GM12874 (cell line): ENCODE data around the gene ST6GAL2.

Source experiments
- TF ChIP-seq, protein P1 (sequence below): IDR thresholded peaks from 2 replicates; pipeline ENCODE4 v1.5.1; 2011; ENCODE audit warnings: low read depth, mild to moderate bottlenecking, control low read depth, low read length, moderate library complexity; ENCODE audit not compliant: insufficient read depth

Gene ST6GAL2

DNA sequence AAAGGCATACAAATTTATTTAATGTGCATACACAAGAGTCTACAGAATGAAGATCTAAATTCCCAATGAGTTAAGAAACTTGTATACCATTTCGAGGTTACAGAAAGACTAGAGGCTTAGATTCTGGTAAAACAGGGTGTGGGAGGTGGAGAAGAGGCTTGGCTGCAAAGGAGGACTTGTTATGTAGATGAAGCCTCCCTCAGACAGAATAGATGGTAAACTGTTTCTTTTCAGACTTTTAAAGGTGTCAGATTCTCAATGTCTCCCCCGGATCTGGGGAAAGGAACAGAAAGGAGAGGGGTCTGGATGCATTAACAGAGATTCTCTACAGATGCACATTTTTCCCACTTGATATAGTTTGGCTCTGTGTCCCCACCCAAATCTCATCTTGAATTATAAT is 126.0 kb downstream of the ST6GAL2 start:
- TF ChIP-seq, protein P1, sequence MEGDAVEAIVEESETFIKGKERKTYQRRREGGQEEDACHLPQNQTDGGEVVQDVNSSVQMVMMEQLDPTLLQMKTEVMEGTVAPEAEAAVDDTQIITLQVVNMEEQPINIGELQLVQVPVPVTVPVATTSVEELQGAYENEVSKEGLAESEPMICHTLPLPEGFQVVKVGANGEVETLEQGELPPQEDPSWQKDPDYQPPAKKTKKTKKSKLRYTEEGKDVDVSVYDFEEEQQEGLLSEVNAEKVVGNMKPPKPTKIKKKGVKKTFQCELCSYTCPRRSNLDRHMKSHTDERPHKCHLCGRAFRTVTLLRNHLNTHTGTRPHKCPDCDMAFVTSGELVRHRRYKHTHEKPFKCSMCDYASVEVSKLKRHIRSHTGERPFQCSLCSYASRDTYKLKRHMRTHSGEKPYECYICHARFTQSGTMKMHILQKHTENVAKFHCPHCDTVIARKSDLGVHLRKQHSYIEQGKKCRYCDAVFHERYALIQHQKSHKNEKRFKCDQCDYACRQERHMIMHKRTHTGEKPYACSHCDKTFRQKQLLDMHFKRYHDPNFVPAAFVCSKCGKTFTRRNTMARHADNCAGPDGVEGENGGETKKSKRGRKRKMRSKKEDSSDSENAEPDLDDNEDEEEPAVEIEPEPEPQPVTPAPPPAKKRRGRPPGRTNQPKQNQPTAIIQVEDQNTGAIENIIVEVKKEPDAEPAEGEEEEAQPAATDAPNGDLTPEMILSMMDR, result no peak

DNA sequence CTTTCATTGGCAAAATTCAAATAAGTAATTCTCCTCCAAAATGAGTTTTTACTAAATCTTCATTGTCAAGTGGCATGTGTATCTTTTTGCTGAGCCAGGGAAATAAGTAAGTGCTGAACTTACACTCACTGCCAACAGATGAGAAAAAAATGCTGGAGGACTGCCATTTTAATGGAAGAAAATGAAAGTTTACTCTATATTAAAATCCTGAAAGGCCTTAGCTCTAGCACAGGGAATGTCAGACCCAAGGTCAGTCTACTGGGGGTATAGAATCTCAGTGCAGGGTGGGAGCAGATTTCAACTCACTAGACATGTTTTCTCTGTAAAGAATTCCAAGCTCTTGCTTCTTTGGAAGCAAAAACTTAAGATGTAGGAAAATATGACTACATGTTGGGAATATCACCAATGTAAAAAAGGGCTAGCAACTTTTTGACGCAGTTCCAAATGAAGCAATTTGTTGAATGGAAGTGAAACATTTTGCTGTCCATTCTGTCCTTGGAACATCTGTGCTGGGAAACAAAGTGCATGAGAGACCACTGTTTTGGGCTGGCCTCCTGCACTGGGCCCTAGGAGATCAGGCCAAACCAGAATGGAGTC is 127.0 kb downstream of the ST6GAL2 start:
- TF ChIP-seq, protein P1, result no peak
